HG02973 (cell line): Measurements from ENCODE around the gene C3orf22.

ENCODE experiments used
- ATAC-seq: cut with Tn5 transposase; IDR thresholded peaks from one replicate; pipeline ENCODE4 v1.9.1; 2021; ENCODE audit warnings: moderate library complexity; ENCODE audit not compliant: unreplicated experiment

The C3orf22 gene

DNA sequence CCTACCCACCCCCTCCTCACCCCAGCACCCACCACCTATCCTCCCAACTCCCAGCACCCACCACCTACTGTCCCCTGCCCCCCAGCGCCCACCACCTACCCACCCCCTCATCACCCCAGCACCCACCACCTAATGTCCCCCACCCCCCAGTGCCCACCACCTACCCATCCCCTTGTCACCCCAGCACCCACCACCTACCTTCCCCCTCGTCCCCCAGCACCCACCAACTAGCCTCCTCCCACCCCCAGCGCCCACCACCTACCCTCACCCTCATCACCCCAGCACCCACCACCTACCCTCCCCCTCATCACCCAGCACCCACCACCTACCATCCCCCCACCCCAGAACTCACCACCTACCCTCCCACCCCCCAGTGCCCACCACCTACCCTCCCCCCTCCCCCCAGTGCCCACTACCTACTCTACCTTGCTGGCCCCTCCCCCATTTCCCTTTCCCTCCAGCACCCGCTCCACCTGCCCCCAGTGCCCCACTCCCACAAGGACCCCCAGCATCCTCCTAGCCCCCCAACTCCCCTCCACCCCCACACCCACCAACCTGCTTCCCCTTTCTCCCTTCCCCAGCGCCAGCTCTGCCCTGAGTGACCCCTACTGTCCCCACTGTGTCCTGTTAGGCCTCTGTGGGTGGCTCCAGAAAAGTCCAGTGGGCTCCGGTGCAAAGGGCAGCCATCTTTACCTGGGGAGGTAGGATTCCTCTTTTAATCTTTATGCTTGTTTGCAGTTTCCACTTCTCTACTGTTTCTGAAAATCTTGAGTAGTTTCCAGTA is 42.4 kb downstream of the C3orf22 start:
- no peak for ATAC-seq

DNA sequence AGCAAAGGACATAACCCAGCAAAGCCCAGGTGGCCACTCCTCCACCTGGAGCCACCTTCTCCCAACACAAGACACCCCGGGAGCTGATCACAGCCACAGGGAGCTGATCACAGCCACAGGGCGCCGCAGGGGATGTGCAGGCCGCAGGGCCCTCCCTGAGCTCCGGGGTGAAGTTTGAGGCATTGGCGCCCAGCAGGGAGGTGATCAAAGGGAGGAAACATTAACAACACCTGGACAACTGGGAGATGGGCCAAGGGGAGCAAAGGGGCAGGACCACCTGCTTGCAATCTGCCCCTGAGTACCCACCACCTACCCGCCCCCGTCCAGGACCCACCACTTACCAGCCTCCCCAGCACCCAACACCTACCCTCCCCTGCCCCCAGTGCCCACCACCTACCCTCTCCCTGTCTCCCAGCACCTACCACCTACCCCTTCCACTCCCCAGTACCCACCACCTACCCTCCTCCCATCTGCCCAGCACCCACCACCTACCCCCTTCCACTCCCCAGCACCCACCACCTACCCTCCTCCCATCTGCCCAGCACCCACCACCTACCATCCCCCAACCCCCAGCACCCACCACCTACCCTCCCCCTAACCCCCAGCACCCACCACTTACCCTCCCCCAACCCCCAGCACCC is 43.5 kb downstream of the C3orf22 start:
- ATAC-seq = no peak

DNA sequence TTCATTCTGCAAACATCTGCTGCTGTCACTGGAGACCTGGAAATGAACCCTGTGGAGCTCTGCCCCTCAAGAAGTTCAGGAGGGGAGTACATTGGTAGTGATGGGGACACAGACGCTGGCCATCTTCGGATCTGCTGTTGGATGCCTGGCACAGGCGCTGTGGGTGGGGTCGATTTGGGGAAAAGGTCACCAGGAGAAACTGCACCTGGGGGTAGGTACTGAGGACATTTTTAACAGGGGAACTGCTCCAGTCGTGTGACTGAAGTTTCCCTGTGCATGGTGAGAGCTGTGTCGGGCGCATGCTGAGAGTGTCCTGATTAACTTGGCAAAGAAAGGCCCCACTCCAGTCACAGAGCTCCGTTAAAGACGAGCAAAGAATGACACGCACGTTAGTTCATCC is 44.6 kb downstream of the C3orf22 start:
- no peak for ATAC-seq

DNA sequence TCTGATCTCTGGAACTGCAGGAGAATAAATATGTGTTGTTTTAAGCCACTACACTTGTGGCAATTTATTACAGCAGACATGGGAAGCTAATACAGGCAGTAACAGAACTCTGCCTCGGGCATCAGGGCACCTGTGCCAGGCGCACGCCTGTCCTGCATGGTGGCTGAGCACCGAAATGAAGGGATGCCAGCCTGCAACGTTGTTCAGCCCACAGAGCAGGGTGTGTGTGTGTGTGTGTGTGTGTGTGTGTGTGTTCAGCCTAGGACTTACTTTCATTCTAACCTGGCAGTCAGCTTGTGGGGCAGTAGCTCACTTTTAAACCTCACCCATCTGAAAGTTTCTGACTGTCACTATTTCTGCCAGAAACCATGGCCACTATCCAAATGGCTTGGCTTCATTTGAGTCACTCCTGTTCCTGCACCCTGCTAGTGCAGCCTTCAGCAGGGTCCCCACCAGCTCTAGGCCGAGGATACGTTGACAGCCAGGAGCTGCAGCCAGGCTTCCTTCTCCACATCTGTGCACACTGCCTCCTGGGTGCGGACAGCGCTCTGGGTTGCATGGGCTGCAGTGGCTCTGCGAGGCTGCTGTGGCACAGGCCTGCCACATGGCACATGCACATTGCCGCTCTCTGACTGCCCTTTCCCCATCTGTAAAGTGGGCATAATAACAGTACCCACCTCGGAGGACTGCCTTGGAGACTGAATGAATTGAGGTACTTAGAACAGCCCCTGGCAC is 45.6 kb downstream of the C3orf22 start:
- ATAC-seq = no peak

DNA sequence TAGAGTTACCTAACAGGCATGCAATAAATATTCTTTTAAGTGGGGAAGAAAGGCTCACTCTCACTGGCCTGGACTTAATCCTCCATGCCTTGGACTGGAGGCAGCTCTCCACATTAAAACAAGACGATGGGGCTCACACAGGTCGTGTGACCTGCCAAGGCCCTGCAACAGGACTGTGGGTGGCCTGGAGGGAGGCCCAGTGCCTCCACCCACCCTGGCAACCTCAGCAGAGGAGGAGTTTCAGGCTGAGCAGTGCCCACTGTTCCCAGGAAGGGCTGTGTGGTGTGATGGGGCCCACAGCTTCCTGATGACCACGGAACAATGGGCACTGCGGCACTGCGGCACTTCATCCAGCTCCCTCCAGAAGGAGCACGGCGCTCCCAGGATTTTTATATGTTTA is 46.7 kb downstream of the C3orf22 start:
- no peak for ATAC-seq

DNA sequence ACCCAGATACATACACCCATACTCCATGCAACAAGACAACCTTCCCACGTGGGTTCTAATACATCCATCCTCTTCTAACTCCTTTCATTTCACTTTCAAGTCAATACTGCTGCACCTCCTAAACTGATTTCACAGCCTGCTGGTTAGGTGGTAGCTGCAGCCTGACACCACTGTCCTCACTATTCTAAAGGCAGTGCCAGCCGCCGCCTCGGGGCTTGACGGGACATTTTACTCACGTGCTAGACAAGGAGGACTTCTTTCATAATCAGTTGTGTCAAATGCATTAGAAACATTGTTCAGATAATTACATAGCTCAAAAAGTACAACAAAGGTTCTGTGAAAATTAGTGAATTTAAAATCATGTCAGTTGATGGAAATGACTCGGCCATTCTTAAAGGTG is 47.4 kb downstream of the C3orf22 start:
- ATAC-seq = no peak

DNA sequence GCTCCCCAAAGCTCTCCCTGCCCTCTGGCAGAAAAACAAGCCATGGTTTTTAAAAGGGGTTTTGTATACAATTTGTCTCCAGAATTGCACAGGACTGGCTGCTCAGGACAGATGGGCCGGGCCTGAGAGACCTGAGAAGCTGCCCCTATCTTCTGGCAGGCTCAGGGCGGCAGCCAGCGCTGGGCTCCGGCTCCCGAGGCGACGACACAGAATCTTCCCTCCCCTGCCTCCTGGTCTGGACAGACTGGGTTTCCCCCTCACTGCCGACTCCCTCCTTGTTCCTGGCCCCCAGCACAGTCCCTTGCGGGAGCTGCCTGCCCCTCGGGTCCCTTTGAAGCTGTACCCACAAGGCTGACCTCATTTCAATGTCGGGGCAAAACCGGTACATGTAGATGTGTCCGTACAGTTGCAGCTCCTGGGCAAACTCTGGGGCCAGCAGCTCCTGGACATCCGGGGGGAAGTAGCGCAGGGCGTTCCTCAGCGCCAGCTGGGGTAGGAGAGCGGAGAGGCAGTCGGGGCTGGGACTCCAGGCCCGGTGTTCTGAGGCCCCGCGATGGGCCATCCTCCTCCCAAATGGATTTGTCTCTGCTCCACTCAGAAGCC is 48.3 kb downstream of the C3orf22 start:
- no peak for ATAC-seq

DNA sequence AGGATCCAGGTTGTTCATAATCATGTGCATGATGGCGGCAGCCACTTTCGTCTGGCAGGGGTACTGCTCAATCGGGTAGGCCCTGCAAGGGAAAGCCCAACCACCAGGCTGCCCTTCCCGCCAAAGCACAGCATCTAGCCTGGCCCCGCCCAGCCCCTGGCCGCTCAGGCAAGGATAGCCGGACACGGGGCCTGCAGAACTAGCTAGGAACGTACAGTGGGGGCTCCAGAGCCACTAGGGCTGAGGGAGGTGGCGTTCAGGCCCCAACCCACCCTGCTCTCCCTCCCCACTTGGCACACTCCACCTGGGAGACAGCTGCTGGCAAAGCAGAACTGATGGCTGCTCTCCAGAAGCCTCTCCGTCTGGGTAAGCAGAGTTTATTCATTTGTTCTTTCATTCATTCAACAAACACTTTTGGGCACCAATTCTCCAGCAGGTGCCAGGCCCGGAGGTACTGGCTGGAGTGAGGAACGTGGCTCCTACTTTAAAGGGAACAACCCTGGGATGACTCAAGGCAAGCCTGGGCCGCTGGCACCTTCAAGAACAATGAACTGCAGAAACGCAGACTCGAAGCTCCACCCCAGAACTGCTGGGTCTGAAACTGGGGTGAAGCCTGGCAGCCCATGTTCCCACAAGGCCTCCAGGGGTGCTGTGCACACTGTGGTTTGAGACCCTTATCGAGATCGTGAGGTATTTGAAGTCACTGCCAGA is 49.0 kb downstream of the C3orf22 start:
- ATAC-seq = no peak

DNA sequence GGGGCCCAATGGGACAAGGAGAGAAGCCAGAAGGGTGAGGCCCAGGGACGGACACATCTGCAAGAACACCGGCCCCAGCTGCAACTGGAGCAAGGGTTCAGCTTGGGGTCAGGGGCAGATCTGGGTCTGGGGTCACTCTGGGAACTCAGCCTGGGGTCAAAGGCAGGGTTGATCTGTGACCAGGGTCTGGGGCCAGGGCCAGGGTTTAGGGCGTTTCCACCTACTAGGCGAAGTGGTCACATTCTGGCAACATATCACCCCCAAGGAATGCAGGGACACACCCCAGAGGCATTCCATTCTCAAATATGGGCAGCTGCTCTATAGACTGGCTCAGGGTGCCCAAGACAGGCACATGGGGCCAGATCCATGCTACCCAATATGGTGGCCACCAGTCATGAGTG is 50.2 kb downstream of the C3orf22 start:
- no peak for ATAC-seq

DNA sequence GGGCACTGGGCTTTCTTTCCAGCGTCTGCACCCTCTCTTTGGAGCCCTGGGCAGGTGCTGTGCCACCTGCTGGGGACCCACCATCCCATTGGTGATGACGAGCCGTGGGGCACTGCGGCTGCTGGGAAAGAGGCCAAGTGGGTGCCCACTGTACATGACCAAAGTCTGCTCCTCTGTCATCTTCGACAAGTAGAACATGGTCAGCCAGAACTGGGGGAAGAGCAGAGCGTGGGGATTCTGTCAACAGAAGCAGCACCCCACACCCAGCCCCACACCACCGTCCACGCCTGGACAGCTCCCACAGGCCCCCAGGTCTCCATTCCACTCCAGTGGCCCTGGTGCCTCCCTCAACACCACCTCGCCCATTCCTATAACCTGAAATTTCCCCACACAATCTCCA is 50.8 kb downstream of the C3orf22 start:
- no peak for ATAC-seq

DNA sequence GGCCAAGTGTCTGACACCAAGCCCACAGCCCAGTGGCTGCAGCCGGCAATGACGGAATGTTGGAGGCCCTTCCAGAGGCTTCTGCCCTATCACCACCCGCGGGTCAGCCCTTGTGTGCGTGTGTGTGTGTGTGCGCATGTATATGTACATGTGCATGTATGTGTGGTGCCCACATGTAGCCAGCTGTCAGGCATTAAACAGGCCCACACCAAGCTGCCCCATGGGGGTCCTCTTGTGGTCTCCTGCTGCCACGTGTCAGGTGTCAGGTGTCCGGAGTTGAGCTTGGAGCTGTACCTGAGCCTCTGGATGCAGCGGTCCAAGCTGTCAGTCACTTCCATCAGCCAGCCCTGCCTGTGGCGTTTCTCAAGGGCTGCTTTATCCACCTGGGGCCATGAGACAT is 55.0 kb downstream of the C3orf22 start:
- no peak for ATAC-seq

DNA sequence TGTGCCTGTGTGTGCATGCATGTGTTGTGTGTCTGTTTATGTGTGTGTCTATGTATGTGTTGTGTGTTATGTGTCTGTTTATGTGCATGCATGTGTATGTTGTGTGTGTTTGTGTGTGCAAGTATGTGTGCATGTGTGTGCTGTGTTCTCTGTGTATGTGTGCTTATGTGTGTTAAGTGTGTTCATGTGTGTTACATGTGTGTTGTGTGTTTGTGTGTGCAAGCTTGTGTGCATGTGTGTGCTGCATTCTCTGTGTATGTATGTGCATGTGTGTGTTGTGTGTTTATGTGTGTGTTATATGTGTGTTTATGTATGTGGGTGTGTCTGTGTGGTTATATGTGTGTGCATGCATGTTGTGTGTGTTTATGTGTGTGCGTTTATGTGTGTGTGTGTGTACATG is 56.1 kb downstream of the C3orf22 start:
- no peak for ATAC-seq

DNA sequence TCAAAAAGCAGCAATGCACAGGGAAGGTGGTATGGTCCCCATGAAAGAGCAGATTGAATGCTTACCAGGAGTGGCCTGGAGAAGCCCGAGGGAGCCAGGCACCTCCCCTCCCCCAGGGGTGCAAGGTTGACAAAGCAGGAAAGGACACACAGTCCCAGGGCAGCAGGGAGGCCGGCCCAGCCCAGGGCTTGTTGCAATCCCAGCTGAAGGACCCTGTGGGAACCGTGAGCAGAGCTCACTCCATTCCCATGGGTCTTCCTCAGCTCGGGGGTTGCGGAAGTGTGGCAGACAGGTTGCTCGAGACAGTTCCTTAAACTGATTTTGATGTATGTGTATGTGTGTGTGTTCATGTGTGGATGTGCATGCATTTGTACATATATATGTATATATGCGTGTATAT is 57.0 kb downstream of the C3orf22 start:
- ATAC-seq = no peak

DNA sequence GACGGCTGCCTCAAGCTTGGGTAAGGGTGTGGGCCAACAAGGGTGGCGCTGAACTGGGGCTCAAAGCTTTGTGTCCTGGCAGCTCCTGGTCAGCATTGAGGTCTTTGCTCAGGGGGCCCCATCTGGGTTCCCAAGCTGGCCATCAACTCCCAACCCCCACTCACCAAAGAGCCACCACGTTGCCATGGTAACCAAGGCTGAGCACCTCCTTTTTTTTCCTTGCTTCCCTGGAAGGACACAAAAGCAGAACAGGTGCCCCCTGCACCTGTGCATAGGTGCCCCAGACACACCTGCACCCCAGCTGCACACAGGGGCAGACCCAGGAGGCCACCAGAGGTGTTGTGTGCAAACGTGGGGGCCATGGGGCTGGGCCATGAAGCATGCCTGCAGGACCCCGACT is 57.7 kb downstream of the C3orf22 start:
- no peak for ATAC-seq

DNA sequence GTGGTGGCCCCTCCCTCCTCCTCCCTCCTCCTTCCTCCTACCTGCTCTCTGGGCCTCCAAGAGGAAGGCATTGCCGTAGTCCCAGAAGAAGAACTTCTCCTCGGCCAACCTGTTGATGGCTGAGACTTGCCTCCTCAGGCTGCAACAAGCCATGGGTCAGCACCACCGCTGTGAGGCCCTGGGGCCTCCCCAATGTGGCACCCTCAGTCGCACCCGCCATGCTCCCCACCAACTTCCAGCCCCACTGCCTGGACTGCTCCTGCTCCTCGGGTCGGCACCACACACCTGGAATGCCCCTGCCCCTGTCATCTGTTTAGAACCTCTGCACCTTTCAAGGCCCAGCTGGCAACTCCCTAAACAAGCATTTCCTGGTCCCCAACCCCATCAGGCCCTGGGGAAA is 58.7 kb downstream of the C3orf22 start:
- ATAC-seq = no peak
